A549 treated with AZD9567 at 1 μM for 4 hours (cell line): Measurements from ENCODE around the gene ETFBKMT. TPM values are rescaled to one million over a fixed set of nuclear protein-coding genes. Genes with fewer than 3 reads are reported as not detected.

Experiments
- total RNA-seq: library from RNA; stranded (reverse); fragments of 200-300 nt; extraction: Qiagen RNA extraction; gene quantifications from 5 replicates; pipeline ENCODE4 v1.2.3, GENCODE V29; 2022; ENCODE audit not compliant: insufficient read depth

The ETFBKMT gene
- 0.41 to 1.1 TPM (median 0.76 TPM) in 5 replicates for total RNA-seq

GRCh38 chr12:31659087-31659942 is at the start of gene ETFBKMT:
Gene ETFBKMT, plus strand, starts transcription at chr12:31659688. Its CDS starts 2,266 bp downstream, at chr12:31661954.

Other genes with a start within 250 kb of the ETFBKMT start
- gene DENND5B, start 68.6 kb upstream of the ETFBKMT start, total RNA-seq, result 10.3 to 14.5 TPM (median 11.5 TPM) in 5 replicates
- gene AMN1, start 69.3 kb downstream of the ETFBKMT start, total RNA-seq, result 8.3 to 11.3 TPM (median 9.8 TPM) in 5 replicates